DND-41 (cell line): ENCODE measurements around the gene IQCH.

ENCODE experiments used
- EZH2 ChIP-seq: IDR thresholded peaks from 3 replicates; pipeline ENCODE4 v1.6.1; 2012; ENCODE audit warnings: borderline replicate concordance, low read depth, mild to moderate bottlenecking, moderate library complexity, low read length, inconsistent platforms; ENCODE audit not compliant: severe bottlenecking
- TF ChIP-seq, protein P1 (sequence below): IDR thresholded peaks from 2 replicates; pipeline ENCODE4 v1.5.1; 2012; ENCODE audit warnings: borderline replicate concordance, low read length, moderate library complexity, mild to moderate bottlenecking; ENCODE audit not compliant: poor library complexity, severe bottlenecking; ENCODE audit errors: extremely low read depth

GRCh38 chr15:67469680-67470079 lies 215.1 kb downstream of the IQCH start:
- TF ChIP-seq, protein P1, sequence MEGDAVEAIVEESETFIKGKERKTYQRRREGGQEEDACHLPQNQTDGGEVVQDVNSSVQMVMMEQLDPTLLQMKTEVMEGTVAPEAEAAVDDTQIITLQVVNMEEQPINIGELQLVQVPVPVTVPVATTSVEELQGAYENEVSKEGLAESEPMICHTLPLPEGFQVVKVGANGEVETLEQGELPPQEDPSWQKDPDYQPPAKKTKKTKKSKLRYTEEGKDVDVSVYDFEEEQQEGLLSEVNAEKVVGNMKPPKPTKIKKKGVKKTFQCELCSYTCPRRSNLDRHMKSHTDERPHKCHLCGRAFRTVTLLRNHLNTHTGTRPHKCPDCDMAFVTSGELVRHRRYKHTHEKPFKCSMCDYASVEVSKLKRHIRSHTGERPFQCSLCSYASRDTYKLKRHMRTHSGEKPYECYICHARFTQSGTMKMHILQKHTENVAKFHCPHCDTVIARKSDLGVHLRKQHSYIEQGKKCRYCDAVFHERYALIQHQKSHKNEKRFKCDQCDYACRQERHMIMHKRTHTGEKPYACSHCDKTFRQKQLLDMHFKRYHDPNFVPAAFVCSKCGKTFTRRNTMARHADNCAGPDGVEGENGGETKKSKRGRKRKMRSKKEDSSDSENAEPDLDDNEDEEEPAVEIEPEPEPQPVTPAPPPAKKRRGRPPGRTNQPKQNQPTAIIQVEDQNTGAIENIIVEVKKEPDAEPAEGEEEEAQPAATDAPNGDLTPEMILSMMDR = no peak
- no peak for TF ChIP-seq EZH2
